Stomach (tissue), 4 donors: ENCODE data around the gene LBX2.

Source experiments
- CTCF ChIP-seq, 7 experiments: fragments of 450-650 bp in 4 of 7; fragments of 200-600 bp in 3 of 7; sonication (generic) in 3 of 7; IDR thresholded peaks; one replicate each; pipeline ENCODE4 v1.5.1; 2016 to 2019; ENCODE audit warnings: antibody characterized with exemption in 7 of 7, control low read depth in 2 of 7, mild to moderate bottlenecking in 1 of 7
- POLR2AphosphoS5 ChIP-seq, 3 donors: sonication (generic); formaldehyde crosslinking; IDR thresholded peaks; one replicate each; pipeline ENCODE4 v1.6.1; 2016; ENCODE audit warnings: antibody characterized with exemption in 3 of 3

GRCh38 chr2:74542978-74543377 is 43.6 kb upstream of the LBX2 start:
- TF ChIP-seq POLR2AphosphoS5 (IDR thresholded peaks at IDR 0.05) (no peak), CTCF (IDR thresholded peaks at IDR 0.05) (no peak)
